GM18520 (cell line): Measurements from ENCODE around the gene MRPL4.
A peak's percentile ranks its signal among the peaks of the same experiment; 100 is the strongest.
"Not testable (repeated sequence)": the region's sequence is repeated elsewhere in the genome, so short reads cannot be mapped to it uniquely, and the experiment has no call there.

Experiments used
- ATAC-seq: cut with Tn5 transposase; IDR thresholded peaks from one replicate; pipeline ENCODE4 v1.9.1; 2021; ENCODE audit not compliant: unreplicated experiment

Gene MRPL4

DNA sequence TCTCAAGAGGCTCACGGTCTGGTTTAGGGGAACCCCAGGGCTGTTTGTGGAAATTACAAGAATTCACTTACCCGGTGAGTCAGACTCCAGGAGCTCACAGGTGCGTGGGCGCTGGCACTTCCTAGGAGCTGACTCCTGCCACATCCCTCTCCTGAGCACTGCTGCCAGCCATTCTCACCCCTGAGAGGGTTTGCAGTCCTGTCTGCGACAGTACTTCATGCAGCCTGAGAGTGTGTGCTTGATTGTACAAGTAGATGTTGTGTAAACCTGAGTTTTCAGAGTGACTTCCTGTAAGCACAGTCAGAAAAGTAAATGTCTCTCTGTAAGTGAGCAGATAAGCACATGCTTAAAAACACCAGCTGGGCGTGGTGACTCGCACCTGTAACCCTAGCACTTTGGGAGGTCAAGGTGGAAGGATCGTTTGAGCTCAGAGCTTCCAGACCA, 8.1 kb downstream of the MRPL4 start:
- no peak for ATAC-seq

DNA sequence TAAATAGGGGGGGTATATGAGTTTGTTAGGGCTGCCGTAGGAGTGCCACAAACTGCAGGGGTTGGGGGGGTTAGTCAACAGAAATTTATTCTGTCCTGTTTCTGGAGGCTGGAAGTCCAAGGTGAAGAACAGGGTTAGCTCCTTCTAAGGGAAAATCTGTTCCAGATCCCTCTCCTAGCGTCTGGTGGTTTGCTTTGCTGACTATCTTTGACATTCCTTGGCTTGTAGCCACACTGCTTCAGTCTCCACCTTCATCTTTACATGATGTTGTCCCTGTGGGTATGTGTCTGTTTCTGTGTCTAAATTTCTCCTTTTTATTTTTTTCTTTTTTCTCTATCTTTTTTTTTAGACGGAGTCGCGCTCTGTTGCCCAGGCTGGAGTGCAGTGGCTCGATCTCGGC, 10.8 kb downstream of the MRPL4 start:
- ATAC-seq = no peak

DNA sequence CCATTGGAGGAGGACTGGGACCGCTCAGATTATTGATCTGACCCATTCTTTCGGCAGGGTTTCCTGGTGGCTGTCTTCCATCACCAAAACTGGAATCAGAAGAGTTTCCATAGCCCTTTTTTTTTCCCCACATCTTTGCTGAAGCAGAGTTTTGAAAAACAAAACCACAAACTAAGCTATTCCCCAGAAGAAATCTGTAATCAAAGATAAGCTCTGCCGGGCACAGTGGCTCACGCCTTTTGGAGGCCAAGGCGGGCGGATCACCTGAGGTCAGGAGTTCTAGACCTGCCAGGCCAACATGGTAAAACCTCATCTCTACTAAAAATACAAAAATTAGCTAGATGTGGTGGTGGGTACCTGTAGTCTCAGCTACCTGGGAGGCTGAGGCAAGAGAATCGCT, 14.7 kb downstream of the MRPL4 start:
- no peak for ATAC-seq

DNA sequence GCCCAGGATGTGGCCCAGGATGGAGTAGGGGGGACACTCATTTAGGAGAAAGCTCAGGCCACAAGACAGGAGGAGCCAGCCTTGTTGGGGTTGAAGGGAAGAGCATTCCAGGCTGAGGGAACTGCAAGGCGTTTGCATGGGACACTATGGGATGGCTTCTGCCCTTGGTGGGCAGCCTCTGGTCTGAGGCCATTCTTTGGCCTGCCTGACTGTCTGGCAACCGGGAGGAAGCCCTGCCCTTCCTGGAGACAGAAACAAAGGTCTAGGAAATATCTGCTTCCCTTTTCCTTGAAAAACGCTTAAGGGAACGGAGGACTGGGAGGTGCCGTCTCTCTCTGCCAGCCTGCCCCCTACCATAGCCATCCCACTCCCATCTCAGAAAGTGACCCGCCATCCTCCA, 16.1 kb downstream of the MRPL4 start:
- no peak for ATAC-seq

DNA sequence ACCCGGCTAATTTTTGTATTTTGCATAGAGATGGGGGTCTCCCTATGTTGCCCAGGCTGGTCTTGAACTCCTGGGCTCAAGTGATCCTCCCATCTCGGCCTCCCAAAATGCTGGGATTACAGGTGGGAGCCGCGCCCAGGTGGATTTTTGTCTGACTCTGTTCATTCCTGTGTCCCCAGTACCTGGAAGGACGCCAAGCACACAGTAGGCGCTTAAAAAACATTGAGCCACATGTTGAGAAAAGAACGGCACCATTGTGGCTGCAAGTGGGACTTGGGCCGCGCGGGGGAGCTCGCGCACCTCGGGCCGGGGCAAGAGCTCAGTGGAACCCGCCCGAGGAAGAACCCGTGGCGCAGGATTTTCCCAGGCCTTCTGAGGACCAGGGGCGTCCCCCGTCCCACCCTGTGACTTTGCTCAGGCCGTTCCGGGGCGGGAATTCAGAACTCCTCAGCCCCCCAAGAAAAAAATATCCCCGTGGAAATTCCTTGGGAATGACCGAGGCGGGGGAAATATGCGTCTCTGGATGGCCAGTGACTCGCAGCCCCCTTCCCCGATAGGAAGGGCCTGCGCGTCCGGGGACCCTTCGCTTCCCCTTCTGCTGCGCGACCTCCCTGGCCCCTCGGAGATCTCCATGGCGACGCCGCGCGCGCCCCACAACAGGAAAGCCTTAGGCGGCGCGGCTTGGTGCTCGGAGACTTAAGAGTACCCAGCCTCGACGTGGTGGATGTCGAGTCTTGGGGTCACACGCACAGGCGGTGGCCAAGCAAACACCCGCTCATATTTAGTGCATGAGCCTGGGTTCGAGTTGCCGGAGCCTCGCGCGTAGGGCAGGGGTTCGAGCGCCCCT, 17.5 kb downstream of the MRPL4 start:
- ATAC-seq = peak; percentile 29

DNA sequence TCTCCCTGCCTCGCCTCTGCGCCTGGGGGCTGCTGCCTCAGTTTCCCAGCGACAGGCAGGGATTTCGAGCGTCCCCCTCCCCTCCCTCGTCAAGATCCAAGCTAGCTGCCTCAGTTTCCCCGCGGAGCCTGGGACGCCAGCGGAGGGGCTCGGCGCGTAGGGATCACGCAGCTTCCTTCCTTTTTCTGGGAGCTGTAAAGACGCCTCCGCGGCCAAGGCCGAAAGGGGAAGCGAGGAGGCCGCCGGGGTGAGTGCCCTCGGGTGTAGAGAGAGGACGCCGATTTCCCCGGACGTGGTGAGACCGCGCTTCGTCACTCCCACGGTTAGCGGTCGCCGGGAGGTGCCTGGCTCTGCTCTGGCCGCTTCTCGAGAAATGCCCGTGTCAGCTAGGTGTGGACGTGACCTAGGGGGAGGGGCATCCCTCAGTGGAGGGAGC, 18.2 kb downstream of the MRPL4 start:
- peak; percentile 40 for ATAC-seq

DNA sequence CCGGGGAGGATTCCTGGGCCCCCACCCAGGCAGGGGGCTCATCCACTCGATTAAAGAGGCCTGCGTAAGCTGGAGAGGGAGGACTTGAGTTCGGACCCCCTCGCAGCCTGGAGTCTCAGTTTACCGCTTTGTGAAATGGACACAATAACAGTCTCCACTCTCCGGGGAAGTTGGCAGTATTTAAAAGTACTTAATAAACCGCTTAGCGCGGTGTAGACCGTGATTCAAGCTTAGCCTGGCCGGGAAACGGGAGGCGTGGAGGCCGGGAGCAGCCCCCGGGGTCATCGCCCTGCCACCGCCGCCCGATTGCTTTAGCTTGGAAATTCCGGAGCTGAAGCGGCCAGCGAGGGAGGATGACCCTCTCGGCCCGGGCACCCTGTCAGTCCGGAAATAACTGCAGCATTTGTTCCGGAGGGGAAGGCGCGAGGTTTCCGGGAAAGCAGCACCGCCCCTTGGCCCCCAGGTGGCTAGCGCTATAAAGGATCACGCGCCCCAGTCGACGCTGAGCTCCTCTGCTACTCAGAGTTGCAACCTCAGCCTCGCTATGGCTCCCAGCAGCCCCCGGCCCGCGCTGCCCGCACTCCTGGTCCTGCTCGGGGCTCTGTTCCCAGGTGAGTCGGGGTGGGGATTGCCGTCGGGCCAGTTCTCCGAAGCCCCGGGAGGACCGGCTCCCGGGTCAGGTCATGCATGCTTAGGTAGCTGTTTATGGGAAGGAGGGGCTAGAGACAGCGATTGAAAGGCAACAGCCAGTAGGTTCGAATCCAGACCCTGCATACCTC, 18.8 kb downstream of the MRPL4 start, which contains the start of gene ICAM1:
Gene ICAM1 (plus strand): TSS at position 505 of the 779 bp plus-strand sequence. CDS start 40 bp downstream, at position 545.
- peak; percentile 35 for ATAC-seq

DNA sequence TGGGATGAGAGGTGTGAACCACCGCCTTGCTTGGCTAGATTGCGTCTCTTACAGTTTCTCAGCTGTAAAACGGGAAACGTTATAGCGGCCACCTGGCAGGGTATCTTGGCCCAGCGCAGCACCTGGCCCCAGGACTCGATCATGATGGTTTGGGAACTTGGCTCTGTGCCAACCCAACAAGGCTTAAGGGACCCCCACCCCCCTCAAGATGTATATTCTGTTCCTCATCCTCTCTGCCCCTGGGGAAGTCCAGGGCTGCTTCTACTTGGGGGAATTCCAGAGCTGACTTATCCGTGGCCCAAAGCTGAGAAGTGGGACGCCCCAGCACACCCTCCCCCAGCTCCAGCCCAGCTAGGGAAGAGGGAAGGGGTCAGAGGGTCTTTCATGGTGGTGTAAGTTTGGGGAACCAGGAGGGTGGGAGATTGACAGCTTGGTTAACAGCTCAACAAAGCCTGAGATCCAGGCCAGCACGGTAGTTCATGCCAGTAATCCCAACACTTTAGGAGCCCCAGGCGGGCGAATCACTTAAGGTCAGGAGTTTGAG, 19.6 kb downstream of the MRPL4 start:
- ATAC-seq = no peak

DNA sequence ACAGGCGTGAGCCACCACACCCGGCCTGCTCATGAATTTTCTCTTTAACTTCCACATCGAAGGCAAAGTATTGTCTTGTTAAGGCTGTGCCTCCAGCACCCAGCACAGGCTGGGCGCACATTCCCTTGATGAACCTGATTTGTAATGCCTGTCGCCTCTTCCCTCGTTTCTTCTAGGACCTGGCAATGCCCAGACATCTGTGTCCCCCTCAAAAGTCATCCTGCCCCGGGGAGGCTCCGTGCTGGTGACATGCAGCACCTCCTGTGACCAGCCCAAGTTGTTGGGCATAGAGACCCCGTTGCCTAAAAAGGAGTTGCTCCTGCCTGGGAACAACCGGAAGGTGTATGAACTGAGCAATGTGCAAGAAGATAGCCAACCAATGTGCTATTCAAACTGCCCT, 22.6 kb downstream of the MRPL4 start:
- no peak for ATAC-seq

DNA sequence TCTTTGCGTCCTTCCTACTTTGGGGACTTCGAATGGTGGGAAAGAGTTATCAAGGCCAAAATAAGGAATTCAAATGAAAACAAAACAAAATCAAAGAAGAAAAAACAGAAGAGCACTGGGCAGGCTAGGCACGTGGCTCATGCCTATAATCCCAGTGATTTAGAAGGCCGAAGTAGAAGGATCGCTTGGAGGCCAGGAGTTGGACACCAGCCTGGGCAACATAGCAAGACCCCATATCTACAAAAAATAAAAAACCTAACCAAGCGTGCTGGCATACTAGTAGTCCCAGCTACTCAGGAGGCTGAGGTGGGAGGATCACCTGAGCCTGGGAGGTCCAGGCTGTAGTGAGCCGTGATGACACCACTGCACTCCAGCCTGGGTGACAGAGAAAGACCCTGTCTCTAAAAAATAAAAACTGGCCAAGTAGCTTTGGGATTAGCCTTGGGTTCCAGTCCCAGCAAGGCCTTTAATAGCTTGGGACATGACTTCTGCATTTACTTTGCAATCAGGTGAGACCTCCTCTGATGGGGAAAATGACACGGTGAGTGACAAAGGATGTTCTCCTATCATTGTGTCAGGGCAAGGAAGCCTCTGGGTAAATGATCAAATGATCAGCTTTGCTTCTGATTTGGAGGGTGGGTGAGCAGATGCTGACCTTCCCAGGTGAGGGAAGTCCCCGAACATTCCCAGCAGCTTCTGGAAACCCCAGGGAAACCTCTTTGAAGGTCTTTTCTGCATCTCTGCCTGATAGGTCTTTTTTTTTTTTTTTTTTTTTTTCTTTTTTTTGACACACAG, 26.0 kb downstream of the MRPL4 start:
- no peak for ATAC-seq

DNA sequence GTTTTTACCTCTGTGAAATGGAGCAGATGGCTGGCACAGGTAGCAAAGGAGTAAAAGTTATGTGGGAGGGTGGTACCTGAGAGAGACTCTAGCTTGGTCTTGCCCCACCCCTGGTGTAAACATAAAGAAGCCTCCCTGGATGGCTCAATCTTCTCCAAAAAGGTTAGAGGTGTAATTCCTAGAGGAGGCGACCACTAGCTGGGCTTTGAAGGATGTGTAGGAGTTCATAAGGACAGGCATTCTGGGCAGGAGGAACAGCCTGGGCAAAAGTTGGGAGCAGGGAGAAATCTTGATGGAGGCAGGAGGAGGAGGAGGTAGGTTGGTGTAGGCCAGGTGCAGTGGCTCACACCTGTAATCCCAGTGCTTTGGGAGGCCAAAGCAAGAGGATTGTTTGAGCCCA, 26.9 kb downstream of the MRPL4 start:
- ATAC-seq = no peak

DNA sequence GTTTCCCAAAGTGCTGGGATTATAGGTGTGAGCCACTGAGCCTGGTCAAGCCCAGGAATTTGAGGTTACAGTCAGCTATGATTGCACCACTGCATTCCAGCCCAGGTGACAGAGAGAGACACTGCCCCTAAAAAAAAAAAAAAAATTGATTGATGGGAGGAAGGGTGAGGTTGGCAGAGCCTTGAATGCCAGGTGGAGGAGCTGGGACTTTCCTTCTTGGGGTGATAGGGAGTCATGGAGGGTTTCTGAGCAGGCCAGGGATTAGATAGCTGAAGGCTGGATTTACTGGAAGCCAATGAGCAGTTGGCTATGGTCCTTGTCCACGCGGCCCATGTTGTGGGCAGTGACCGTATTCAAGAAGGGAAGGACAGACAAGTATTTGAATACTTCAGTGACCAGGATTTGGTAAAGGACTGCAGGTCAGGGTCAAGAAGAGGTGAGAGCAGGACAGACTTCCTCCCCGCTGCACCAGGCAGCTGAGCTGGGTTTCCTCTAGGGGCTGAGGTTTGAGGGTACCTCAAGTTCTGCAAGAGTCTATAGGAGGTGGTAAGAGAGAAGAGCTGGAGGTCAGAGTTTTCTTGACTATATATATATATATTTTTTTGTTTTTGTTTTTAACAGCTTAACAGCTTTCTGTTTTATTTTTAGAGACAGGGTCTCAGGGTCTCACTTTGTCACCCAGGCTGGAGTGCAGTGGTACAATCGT, 27.9 kb downstream of the MRPL4 start:
- no peak for ATAC-seq

DNA sequence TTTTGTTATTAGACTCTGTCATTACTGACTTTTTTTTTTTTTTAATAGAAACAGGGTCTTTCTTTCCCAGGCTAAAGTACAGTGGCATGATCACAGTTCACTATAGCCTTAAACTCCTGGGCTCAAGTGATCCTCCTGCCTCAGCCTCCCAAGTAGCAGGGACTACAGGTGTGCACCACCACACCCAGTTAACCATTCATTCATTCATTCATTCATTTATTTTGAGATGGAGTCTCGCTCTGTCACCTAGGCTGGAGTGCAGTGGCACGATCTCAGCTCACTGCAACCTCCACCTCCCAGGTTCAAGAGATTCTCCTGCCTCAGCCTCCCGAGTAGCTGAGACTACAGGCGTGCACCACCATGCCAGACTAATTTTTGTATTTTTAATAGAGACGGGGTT, 30.0 kb downstream of the MRPL4 start:
- not testable (repeated sequence) for ATAC-seq

DNA sequence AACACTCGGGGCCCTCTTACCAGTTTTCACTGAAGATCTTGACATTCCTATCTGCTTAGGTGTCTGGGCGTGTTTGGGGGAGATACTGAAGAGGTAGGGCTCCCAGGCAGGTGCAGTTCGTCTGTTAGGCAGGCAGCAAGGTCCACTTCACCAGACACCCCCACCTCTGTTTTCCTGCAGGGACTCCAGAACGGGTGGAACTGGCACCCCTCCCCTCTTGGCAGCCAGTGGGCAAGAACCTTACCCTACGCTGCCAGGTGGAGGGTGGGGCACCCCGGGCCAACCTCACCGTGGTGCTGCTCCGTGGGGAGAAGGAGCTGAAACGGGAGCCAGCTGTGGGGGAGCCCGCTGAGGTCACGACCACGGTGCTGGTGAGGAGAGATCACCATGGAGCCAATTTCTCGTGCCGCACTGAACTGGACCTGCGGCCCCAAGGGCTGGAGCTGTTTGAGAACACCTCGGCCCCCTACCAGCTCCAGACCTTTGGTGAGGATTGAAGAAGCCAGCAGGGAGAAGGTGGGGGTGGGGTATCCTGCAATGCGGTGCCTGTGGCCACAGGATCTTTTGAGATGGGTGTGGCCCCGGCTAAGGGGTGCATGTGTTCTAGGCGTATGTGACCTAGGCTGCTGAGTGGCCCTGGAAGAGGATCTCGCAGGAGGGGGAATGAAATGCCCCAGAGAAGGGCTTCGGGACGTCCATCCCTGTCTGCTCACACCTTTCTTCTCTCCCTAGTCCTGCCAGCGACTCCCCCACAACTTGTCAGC, 31.5 kb downstream of the MRPL4 start:
- ATAC-seq = no peak

DNA sequence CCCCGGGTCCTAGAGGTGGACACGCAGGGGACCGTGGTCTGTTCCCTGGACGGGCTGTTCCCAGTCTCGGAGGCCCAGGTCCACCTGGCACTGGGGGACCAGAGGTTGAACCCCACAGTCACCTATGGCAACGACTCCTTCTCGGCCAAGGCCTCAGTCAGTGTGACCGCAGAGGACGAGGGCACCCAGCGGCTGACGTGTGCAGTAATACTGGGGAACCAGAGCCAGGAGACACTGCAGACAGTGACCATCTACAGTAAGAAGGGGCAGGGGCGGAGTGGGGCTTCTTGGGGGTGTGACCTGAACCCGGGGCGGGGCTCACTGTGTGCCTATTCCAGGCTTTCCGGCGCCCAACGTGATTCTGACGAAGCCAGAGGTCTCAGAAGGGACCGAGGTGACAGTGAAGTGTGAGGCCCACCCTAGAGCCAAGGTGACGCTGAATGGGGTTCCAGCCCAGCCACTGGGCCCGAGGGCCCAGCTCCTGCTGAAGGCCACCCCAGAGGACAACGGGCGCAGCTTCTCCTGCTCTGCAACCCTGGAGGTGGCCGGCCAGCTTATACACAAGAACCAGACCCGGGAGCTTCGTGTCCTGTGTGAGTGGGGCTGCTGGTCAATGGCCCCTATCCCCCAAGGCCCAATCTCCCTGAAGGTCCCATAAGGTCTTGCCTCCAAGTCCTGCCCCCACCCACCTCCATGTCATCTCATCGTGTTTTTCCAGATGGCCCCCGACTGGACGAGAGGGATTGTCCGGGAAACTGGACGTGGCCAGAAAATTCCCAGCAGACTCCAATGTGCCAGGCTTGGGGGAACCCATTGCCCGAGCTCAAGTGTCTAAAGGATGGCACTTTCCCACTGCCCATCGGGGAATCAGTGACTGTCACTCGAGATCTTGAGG, 32.3 kb downstream of the MRPL4 start:
- ATAC-seq = no peak

DNA sequence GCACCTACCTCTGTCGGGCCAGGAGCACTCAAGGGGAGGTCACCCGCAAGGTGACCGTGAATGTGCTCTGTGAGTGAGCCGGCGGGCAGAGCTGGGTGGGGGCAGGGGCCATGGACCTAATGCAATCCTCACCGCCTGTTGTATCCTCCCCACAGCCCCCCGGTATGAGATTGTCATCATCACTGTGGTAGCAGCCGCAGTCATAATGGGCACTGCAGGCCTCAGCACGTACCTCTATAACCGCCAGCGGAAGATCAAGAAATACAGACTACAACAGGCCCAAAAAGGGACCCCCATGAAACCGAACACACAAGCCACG, 32.9 kb downstream of the MRPL4 start:
- no peak for ATAC-seq

DNA sequence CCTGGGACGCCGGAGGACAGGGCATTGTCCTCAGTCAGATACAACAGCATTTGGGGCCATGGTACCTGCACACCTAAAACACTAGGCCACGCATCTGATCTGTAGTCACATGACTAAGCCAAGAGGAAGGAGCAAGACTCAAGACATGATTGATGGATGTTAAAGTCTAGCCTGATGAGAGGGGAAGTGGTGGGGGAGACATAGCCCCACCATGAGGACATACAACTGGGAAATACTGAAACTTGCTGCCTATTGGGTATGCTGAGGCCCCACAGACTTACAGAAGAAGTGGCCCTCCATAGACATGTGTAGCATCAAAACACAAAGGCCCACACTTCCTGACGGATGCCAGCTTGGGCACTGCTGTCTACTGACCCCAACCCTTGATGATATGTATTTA, 33.4 kb downstream of the MRPL4 start:
- ATAC-seq = no peak

DNA sequence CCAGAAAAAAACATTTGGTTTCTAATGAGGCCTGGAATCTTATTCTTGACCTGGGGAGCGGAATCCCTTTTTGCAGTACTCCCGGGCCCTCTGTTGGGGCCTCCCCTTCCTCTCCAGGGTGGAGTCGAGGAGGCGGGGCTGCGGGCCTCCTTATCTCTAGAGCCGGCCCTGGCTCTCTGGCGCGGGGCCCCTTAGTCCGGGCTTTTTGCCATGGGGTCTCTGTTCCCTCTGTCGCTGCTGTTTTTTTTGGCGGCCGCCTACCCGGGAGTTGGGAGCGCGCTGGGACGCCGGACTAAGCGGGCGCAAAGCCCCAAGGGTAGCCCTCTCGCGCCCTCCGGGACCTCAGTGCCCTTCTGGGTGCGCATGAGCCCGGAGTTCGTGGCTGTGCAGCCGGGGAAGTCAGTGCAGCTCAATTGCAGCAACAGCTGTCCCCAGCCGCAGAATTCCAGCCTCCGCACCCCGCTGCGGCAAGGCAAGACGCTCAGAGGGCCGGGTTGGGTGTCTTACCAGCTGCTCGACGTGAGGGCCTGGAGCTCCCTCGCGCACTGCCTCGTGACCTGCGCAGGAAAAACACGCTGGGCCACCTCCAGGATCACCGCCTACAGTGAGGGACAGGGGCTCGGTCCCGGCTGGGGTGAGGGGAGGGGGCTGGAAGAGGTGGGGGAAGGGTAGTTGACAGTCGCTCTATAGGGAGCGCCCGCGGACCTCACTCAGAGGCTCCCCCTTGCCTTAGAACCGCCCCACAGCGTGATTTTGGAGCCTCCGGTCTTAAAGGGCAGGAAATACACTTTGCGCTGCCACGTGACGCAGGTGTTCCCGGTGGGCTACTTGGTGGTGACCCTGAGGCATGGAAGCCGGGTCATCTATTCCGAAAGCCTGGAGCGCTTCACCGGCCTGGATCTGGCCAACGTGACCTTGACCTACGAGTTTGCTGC, 35.1 kb downstream of the MRPL4 start, which contains the start of gene ICAM4:
Gene ICAM4 (plus strand): TSS at position 153 of the 935 bp plus-strand sequence. CDS start 58 bp downstream, at position 211.
- ATAC-seq = no peak
